OCI-LY3 (cell line): ENCODE measurements around the gene CWF19L1.
A peak's percentile ranks its signal among the peaks of the same experiment; 100 is the strongest.

Source experiments
- H2AFZ ChIP-seq: fragments of 200-600, 300-600 bp; shearing (Covaris generic); 2 replicates; pipeline ENCODE4 v1.6.0; 2014; ENCODE audit warnings: antibody characterized with exemption, low read depth, low read length
- H3K27ac ChIP-seq: fragments of 200-600, 300-600 bp; sonication (generic); 2 replicates; pipeline ENCODE4 v1.5.1; 2014; ENCODE audit warnings: mild to moderate bottlenecking, low read length, moderate library complexity, mixed read lengths
- H3K27me3 ChIP-seq: fragments of 200-600, 300-600 bp; sonication (generic); 2 replicates; pipeline ENCODE4 v1.6.1; 2014; ENCODE audit warnings: low read depth, low read length, mixed read lengths
- H3K36me3 ChIP-seq: fragments of 200-600, 300-600 bp; sonication (generic); replicated peaks from 2 replicates; pipeline ENCODE3; 2014; ENCODE audit warnings: low read depth, low read length, mixed read lengths
- H3K4me1 ChIP-seq: fragments of 300-600, 200-600 bp; sonication (generic); 2 replicates; pipeline ENCODE4 v1.6.1; 2014; ENCODE audit warnings: low read length, mixed read lengths
- H3K4me2 ChIP-seq: fragments of 200-600, 300-600 bp; sonication (generic); 2 replicates; pipeline ENCODE4 v1.6.1; 2014; ENCODE audit warnings: low read length, mixed read lengths
- H3K4me3 ChIP-seq: fragments of 300-600, 200-600 bp; sonication (generic); 2 replicates; pipeline ENCODE4 v1.5.1; 2014; ENCODE audit warnings: antibody characterized with exemption, mild to moderate bottlenecking, low read length, moderate library complexity
- H3K79me2 ChIP-seq: fragments of 300-600, 200-600 bp; shearing (Covaris generic); 2 replicates; pipeline ENCODE4 v1.6.1; 2014; ENCODE audit warnings: mild to moderate bottlenecking, low read length, mixed read lengths
- H3K9ac ChIP-seq: fragments of 300-600, 200-600 bp; shearing (Covaris generic); 2 replicates; pipeline ENCODE4 v1.6.0; 2014; ENCODE audit warnings: mild to moderate bottlenecking, low read length, moderate library complexity
- H3K9me3 ChIP-seq: fragments of 200-600, 300-600 bp; shearing (Covaris generic); 2 replicates; pipeline ENCODE4 v1.6.1; 2014; ENCODE audit warnings: low read length, mixed read lengths; ENCODE audit not compliant: insufficient read depth
- H4K20me1 ChIP-seq: fragments of 200-600, 300-600 bp; sonication (generic); 2 replicates; pipeline ENCODE4 v1.6.1; 2016; ENCODE audit warnings: low read length, mixed read lengths; ENCODE audit not compliant: insufficient read depth
- CTCF ChIP-seq: fragments of 200-600, 300-600 bp; sonication (generic); IDR thresholded peaks from 2 replicates; pipeline ENCODE4 v1.5.1; 2014; ENCODE audit warnings: antibody characterized with exemption, low read length, low read depth
- EZH2phosphoT487 ChIP-seq: fragments of 200-600 bp; shearing (Covaris generic); IDR thresholded peaks from 2 replicates; pipeline ENCODE4 v1.6.1; 2018; ENCODE audit warnings: antibody characterized with exemption, mixed run types, low read depth

Gene CWF19L1

GRCh38 chr10:100194711-100195110 is 72.7 kb downstream of the CWF19L1 start:
- TF ChIP-seq CTCF = no peak
- no peak for TF ChIP-seq EZH2phosphoT487
- Histone ChIP-seq H3K36me3 (peaks cover 5% of the 10 kb centered on the region), H3K27ac (no peak overlapping the region), H4K20me1 (no peaks in the 10 kb centered on the region), H3K4me2 (no peak overlapping the region), H3K9me3 (no peaks in the 10 kb centered on the region), H3K4me3 (no peak overlapping the region), H3K9ac (no peak overlapping the region), H3K4me1 (no peaks in the 10 kb centered on the region), H3K27me3 (no peaks in the 10 kb centered on the region), H3K79me2 (no peaks in the 10 kb centered on the region), H2AFZ (no peak overlapping the region)

- H3K27ac ChIP-seq = no peak overlapping the region
- H3K9ac ChIP-seq = no peak overlapping the region
- H3K36me3 ChIP-seq = peaks cover 8% of the 10 kb centered on the region
Observed at GRCh38 chr10:100192350-100192749, 75.1 kb downstream of the CWF19L1 start.

GRCh38 chr10:100186253-100187212 is 80.9 kb downstream of the CWF19L1 start:
- peaks cover 18% of the 10 kb centered on the region for H3K36me3 ChIP-seq
- peak overlapping the region; percentile 70 for H3K27ac ChIP-seq

More at GRCh38 chr10:100192350-100192749, 75.1 kb downstream of the CWF19L1 start:
- no peaks in the 10 kb centered on the region for H4K20me1 ChIP-seq
- no peak overlapping the region for H3K4me2 ChIP-seq
- H3K79me2 ChIP-seq = peaks cover 7% of the 10 kb centered on the region; the same call in 1 of the 2 replicates
- TF ChIP-seq CTCF = no peak
- no peak for TF ChIP-seq EZH2phosphoT487
- H3K9me3 ChIP-seq = no peaks in the 10 kb centered on the region
- no peaks in the 10 kb centered on the region for H3K27me3 ChIP-seq
- H3K4me1 ChIP-seq = 0 out of 2 replicates have a peak, but pooled peaks cover under 1% of the 10 kb centered on the region
- no peak overlapping the region for H2AFZ ChIP-seq
- H3K4me3 ChIP-seq = no peak overlapping the region

More at GRCh38 chr10:100186253-100187212, 80.9 kb downstream of the CWF19L1 start:
- no peak for TF ChIP-seq EZH2phosphoT487
- no peak for TF ChIP-seq CTCF
- H3K79me2 ChIP-seq = peaks cover 56% of the 10 kb centered on the region
- H3K4me3 ChIP-seq = peak overlapping the region; percentile 96
- no peaks in the 10 kb centered on the region for H3K27me3 ChIP-seq
- peak overlapping the region; percentile 77 for H3K4me2 ChIP-seq
- H4K20me1 ChIP-seq = no peaks in the 10 kb centered on the region
- peaks cover 16% of the 10 kb centered on the region for H3K4me1 ChIP-seq
- peak overlapping the region; percentile 90 for H3K9ac ChIP-seq
- H2AFZ ChIP-seq = peak overlapping the region; percentile 90
- H3K9me3 ChIP-seq = no peaks in the 10 kb centered on the region
